Breast epithelium (tissue), 3 donors: Measurements from ENCODE around the gene PCDH15.

Source experiments
- POLR2A ChIP-seq: fragments of 450-650 bp; IDR thresholded peaks from one replicate; pipeline ENCODE4 v1.6.1; 2016; ENCODE audit warnings: antibody characterized with exemption, mild to moderate bottlenecking, moderate library complexity
- POLR2AphosphoS5 ChIP-seq, 3 donors: sonication (generic); formaldehyde crosslinking; IDR thresholded peaks; one replicate each; pipeline ENCODE4 v1.6.1; 2017; ENCODE audit warnings: antibody characterized with exemption in 3 of 3
- TF ChIP-seq, protein P1 (sequence below), 3 donors: fragments of 450-650 bp; IDR thresholded peaks; one replicate each; pipeline ENCODE4 v1.5.1; 2016 to 2017; ENCODE audit warnings: antibody characterized with exemption in 3 of 3, mild to moderate bottlenecking in 3 of 3, moderate library complexity in 3 of 3

DNA sequence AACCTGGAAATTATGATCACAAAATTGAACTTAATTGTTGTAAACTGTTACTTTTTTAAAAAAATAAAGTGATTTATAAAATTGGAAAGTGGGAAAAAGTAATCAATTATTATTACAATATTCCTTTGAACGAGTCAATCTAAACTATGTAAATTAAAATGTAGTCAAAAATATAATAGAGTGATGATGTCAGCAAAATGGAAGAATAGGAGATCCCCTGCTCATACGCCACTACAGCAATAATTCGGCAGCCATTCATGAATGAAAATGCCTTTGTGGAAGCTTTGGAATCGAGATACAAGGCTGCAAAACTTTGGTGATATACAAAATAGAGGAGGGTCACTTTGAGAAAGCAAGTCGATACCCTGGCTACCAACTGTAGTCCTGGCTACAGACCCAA lies 36.4 kb upstream of the PCDH15 start:
- TF ChIP-seq, protein P1, sequence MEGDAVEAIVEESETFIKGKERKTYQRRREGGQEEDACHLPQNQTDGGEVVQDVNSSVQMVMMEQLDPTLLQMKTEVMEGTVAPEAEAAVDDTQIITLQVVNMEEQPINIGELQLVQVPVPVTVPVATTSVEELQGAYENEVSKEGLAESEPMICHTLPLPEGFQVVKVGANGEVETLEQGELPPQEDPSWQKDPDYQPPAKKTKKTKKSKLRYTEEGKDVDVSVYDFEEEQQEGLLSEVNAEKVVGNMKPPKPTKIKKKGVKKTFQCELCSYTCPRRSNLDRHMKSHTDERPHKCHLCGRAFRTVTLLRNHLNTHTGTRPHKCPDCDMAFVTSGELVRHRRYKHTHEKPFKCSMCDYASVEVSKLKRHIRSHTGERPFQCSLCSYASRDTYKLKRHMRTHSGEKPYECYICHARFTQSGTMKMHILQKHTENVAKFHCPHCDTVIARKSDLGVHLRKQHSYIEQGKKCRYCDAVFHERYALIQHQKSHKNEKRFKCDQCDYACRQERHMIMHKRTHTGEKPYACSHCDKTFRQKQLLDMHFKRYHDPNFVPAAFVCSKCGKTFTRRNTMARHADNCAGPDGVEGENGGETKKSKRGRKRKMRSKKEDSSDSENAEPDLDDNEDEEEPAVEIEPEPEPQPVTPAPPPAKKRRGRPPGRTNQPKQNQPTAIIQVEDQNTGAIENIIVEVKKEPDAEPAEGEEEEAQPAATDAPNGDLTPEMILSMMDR (IDR thresholded peaks at IDR 0.05), result no peak
- no peak for TF ChIP-seq POLR2AphosphoS5 (IDR thresholded peaks at IDR 0.05)
- no peak for TF ChIP-seq POLR2A
